HepG2 (cell line): Measurements from ENCODE around the gene DDAH1. TPM values are rescaled to one million over a fixed set of nuclear protein-coding genes. Genes with fewer than 3 reads are reported as not detected.

ENCODE experiments used
- ARID3A ChIP-seq: IDR thresholded peaks from 2 replicates; pipeline ENCODE4 v1.6.1; 2012; ENCODE audit warnings: low read depth, low read length, improper control_type of control experiment
- ARNT2 ChIP-seq: sonication (generic); formaldehyde crosslinking; IDR thresholded peaks from 2 replicates; pipeline ENCODE4 v1.8.0; 2022; ENCODE audit warnings: mild to moderate bottlenecking, low read depth, missing genetic modification reagents, moderate library complexity
- ATF2 ChIP-seq: sonication (generic); formaldehyde crosslinking; IDR thresholded peaks from 2 replicates; pipeline ENCODE4 v1.4.0; 2020; ENCODE audit warnings: missing genetic modification reagents
- CENPX ChIP-seq: sonication (generic); formaldehyde crosslinking; IDR thresholded peaks from 2 replicates; pipeline ENCODE4 v1.9.0; 2021; ENCODE audit warnings: mild to moderate bottlenecking, missing genetic modification reagents, moderate library complexity
- CHCHD3 ChIP-seq: sonication (generic); formaldehyde crosslinking; IDR thresholded peaks from 2 replicates; pipeline ENCODE4 v1.8.0; 2022; ENCODE audit warnings: mild to moderate bottlenecking, missing genetic modification reagents, moderate library complexity
- GLMP ChIP-seq: sonication (generic); formaldehyde crosslinking; IDR thresholded peaks from 2 replicates; pipeline ENCODE4 v1.9.0; 2021; ENCODE audit warnings: missing genetic modification reagents, mild to moderate bottlenecking, borderline replicate concordance
- ISX ChIP-seq: sonication (generic); formaldehyde crosslinking; conservative IDR thresholded peaks from 2 replicates; pipeline ENCODE4 v1.5.0; 2020; ENCODE audit warnings: missing genetic modification reagents
- JUN ChIP-seq: sonication (generic); formaldehyde crosslinking; IDR thresholded peaks from 2 replicates; pipeline ENCODE4 v1.4.0; 2020; ENCODE audit warnings: mild to moderate bottlenecking, missing genetic modification reagents
- KLF11 ChIP-seq: IDR thresholded peaks from 2 replicates; pipeline ENCODE4 v1.6.1; 2016; ENCODE audit warnings: missing compliant biosample characterization
- MNT ChIP-seq: fragments of 450-650 bp; IDR thresholded peaks from 2 replicates; pipeline ENCODE4 v1.6.1; 2016
- PBX3 ChIP-seq: sonication (generic); formaldehyde crosslinking; IDR thresholded peaks from 2 replicates; pipeline ENCODE4 v1.8.1; 2023; ENCODE audit warnings: missing genetic modification reagents, inconsistent platforms, borderline replicate concordance
- PITX1 ChIP-seq: sonication (generic); formaldehyde crosslinking; IDR thresholded peaks from 2 replicates; pipeline ENCODE4 v1.5.1; 2020; ENCODE audit warnings: mild to moderate bottlenecking, missing genetic modification reagents
- RFX5 ChIP-seq: IDR thresholded peaks from 2 replicates; pipeline ENCODE4 v1.6.1; 2011; ENCODE audit warnings: low read depth, low read length, improper control_type of control experiment
- TOPORS ChIP-seq: sonication (generic); formaldehyde crosslinking; IDR thresholded peaks from 2 replicates; pipeline ENCODE4 v1.8.0; 2023; ENCODE audit warnings: mild to moderate bottlenecking, missing genetic modification reagents
- ZNF138 ChIP-seq: sonication (generic); formaldehyde crosslinking; IDR thresholded peaks from 2 replicates; pipeline ENCODE4 v1.5.0; 2020; ENCODE audit warnings: mild to moderate bottlenecking, low read depth, missing genetic modification reagents
- ZNF326 ChIP-seq: sonication (generic); formaldehyde crosslinking; IDR thresholded peaks from 2 replicates; pipeline ENCODE4 v1.4.0; 2020; ENCODE audit warnings: missing genetic modification reagents, borderline replicate concordance
- ZNF652 ChIP-seq: IDR thresholded peaks from 2 replicates; pipeline ENCODE4 v1.6.1; 2016; ENCODE audit warnings: low read depth, borderline replicate concordance
- ZNF816 ChIP-seq: sonication (generic); formaldehyde crosslinking; IDR thresholded peaks from 2 replicates; pipeline ENCODE4 v1.8.0; 2022; ENCODE audit warnings: missing genetic modification reagents, mild to moderate bottlenecking, borderline replicate concordance
- polyA plus RNA-seq, 8 experiments: library from polyadenylated mRNA; depleted of rRNA in 3 of 8; stranded (reverse) in 7 of 8; unstranded in 1 of 8; fragments of >200 nt; fragmentation: Illumina TruSeq in 4 of 8; extraction: Trizol in 4 of 8; gene quantifications; 2 replicates each; pipeline versions ENCODE4 v1.2.1 to v1.2.3, GENCODE V29; 2011 to 2016; ENCODE audit warnings: low read depth in 4 of 8, missing spikeins in 1 of 8, mixed read lengths in 1 of 8; ENCODE audit not compliant: insufficient read depth in 1 of 8
- total RNA-seq, 5 experiments: library from RNA; depleted of rRNA; stranded (reverse); fragments of >200 nt; fragmentation: Illumina TruSeq; extraction: Trizol; gene quantifications; 2 replicates each; pipeline ENCODE4 v1.2.3, GENCODE V29; 2016; ENCODE audit warnings: low read depth in 1 of 5
- TF ChIP-seq, protein P1 (sequence below): sonication (generic); formaldehyde crosslinking; IDR thresholded peaks from 2 replicates; pipeline ENCODE4 v1.8.0; 2022; ENCODE audit warnings: missing genetic modification reagents, mild to moderate bottlenecking, inconsistent platforms, borderline replicate concordance
- TF ChIP-seq, protein P2 (sequence below): sonication (generic); formaldehyde crosslinking; IDR thresholded peaks from 2 replicates; pipeline ENCODE4 v1.8.0; 2023; ENCODE audit warnings: mild to moderate bottlenecking, missing genetic modification reagents

DDAH1 gene
- total and polyA plus RNA-seq, 2 of the 13 experiments (the other 11 are each of a cell fraction or from before 2014, with no cell fraction given): 39.7 to 64.4 TPM

DNA sequence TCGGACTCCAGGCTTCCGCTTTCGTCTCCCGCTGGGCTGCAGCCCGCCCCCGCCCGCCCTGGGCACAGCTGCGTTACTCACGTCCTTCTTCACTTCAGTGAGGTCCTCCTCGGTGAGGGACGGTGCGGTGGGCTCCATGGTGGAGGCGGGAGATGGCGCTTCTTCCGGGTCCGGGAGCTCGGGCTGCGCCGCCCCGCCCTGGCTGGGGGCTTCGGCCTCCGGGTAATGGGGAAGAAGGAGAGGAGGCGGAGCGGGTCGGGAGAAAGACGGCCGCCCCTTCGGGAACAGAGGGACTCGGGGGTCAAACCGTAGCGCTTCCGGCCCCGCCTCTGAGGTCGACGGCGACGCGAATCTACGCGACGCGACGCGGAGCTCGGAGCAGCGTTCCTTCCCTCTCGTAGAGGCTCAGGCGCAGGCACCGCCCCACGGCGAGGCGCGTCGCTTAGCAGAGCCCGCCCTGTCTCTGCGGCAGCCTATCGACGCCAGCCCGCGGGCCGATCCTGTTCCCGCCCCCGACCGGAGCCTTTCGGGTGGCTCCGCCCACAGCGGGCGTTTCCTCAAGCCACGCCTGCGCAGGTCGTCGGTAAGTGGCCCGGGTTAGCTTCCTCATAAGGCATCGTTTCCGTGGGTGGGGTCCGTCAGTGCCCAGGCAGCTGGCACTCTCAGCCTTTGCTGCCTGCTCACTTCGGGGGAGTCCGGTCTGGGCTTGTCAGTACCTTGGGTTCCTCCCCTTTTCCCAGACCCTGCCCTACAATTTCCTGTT is 188.6 kb downstream of the DDAH1 start, which contains the start of gene BCL10 (continued):
- no peak for TF ChIP-seq ARID3A
- TF ChIP-seq ATF2 (CRISPR knock-in tag): peak; percentile 37; the same call in 1 of the 2 replicates
- TF ChIP-seq KLF11 (CRISPR knock-in tag): no peak
- no peak for TF ChIP-seq CENPX (CRISPR knock-in tag)
- no peak for TF ChIP-seq ZNF652 (CRISPR knock-in tag)
- TF ChIP-seq GLMP: no peak
- TF ChIP-seq RFX5: no peak
- TF ChIP-seq ZNF326 (CRISPR knock-in tag): no peak
- 0 out of 2 replicates have a peak, but pooled peaks have one; percentile 34 for TF ChIP-seq CHCHD3 (CRISPR knock-in tag)
- no peak for TF ChIP-seq PBX3 (CRISPR knock-in tag)
- TF ChIP-seq ISX: no peak
- TF ChIP-seq MNT: no peak
- peak; percentile 32; the same call in 1 of the 2 replicates for TF ChIP-seq TOPORS (CRISPR knock-in tag)
- TF ChIP-seq JUN: no peak
- 0 out of 2 replicates have a peak, but pooled peaks have one; percentile 21 for TF ChIP-seq ARNT2 (CRISPR knock-in tag)
- TF ChIP-seq PITX1 (CRISPR knock-in tag): peak; percentile 62
- TF ChIP-seq, protein P1, sequence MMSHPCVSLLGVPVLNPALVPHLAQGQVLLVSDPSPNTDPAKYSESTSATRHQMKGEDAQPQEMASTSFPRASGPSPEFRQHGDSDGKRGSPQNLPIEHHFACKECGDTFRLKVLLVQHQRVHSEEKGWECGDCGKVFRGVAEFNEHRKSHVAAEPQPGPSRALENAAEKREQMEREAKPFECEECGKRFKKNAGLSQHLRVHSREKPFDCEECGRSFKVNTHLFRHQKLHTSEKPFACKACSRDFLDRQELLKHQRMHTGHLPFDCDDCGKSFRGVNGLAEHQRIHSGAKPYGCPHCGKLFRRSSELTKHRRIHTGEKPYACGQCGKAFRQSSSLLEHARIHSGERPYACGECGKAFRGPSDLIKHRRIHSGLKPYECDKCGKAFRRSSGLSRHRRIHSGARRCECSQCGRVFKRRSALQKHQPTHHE: no peak
- no peak; the same call in 1 of the 2 replicates for TF ChIP-seq ZNF816 (CRISPR knock-in tag)
- TF ChIP-seq, protein P2, sequence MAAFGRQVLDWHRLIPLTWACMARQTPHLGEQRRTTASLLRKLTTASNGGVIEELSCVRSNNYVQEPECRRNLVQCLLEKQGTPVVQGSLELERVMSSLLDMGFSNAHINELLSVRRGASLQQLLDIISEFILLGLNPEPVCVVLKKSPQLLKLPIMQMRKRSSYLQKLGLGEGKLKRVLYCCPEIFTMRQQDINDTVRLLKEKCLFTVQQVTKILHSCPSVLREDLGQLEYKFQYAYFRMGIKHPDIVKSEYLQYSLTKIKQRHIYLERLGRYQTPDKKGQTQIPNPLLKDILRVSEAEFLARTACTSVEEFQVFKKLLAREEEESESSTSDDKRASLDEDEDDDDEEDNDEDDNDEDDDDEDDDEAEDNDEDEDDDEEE (CRISPR knock-in tag): no peak
- TF ChIP-seq ZNF138 (CRISPR knock-in tag): no peak
